PC-3 (cell line): ENCODE measurements around the gene ZNF689. TPM values are rescaled to one million over a fixed set of nuclear protein-coding genes. Genes with fewer than 3 reads are reported as not detected.

Experiments
- ATAC-seq: fragments of 200-7000 bp; cut with Tn5 transposase; 2 replicates; pipeline ENCODE4 v1.9.1; 2020; ENCODE audit warnings: mild to moderate bottlenecking, moderate library complexity
- BruUV-seq: library from RNA; stranded (reverse); fragments of 400-500 nt; replicated peaks from 2 replicates; lab custom pipeline; 2021; lab: Mats Ljungman, UMichigan
- CTCF ChIA-PET: fragments of 300-600 bp; sonication (Branson Sonifier 250); formaldehyde crosslinking; loops from one replicate; lab custom pipeline; 2022; ENCODE audit warnings: antibody characterized with exemption; lab: Charles Lee
- POLR2A ChIA-PET: fragments of 300-600 bp; sonication (Branson Sonifier 250); formaldehyde crosslinking; loops from one replicate; lab custom pipeline; 2022; ENCODE audit warnings: antibody characterized with exemption; ENCODE audit not compliant: unreplicated experiment; lab: Charles Lee
- DNase-seq: peaks from one replicate; pipeline ENCODE4 v3.0.0-alpha.2; 2015
- H2AFZ ChIP-seq: fragments of 300-600 bp; sonication (generic); 2 replicates; pipeline ENCODE4 v1.6.0; 2016; ENCODE audit warnings: antibody characterized with exemption, low read length
- H3F3A ChIP-seq: fragments of 300-600 bp; sonication (generic); one replicate; pipeline ENCODE4 v1.6.0; 2017; ENCODE audit warnings: antibody characterized with exemption, low read length, control low read depth, mild to moderate bottlenecking; ENCODE audit not compliant: unreplicated experiment
- H3K27ac ChIP-seq: fragments of 300-600 bp; sonication (generic); 2 replicates; pipeline ENCODE4 v1.5.1; 2016; ENCODE audit warnings: mild to moderate bottlenecking, low read length
- H3K27me3 ChIP-seq: fragments of 300-600 bp; sonication (generic); 2 replicates; pipeline ENCODE4 v1.6.1; 2016; ENCODE audit warnings: low read length, mixed read lengths
- H3K36me3 ChIP-seq: fragments of 300-600 bp; sonication (generic); 2 replicates; pipeline ENCODE4 v1.6.1; 2016; ENCODE audit warnings: low read depth, mixed run types, low read length, mixed read lengths
- H3K4me1 ChIP-seq: fragments of 300-600 bp; sonication (generic); 2 replicates; pipeline ENCODE4 v1.5.1; 2016; ENCODE audit warnings: low read length; ENCODE audit not compliant: insufficient read depth
- H3K4me2 ChIP-seq: fragments of 300-600 bp; sonication (generic); 2 replicates; pipeline ENCODE4 v1.6.0; 2016; ENCODE audit warnings: low read length
- H3K4me3 ChIP-seq: fragments of 300-600 bp; sonication (generic); 2 replicates; pipeline ENCODE4 v1.5.1; 2016; ENCODE audit warnings: mild to moderate bottlenecking, low read length, mixed read lengths
- H3K79me2 ChIP-seq: fragments of 300-600 bp; sonication (generic); 2 replicates; pipeline ENCODE4 v1.6.1; 2017; ENCODE audit warnings: low read length, mixed read lengths
- H3K9ac ChIP-seq: fragments of 300-600 bp; sonication (generic); 2 replicates; pipeline ENCODE4 v1.6.0; 2016; ENCODE audit warnings: mild to moderate bottlenecking, low read length
- H3K9me2 ChIP-seq: fragments of 300-600 bp; sonication (generic); replicated peaks from 2 replicates; pipeline ENCODE4 v1.6.1; 2016; ENCODE audit warnings: mixed run types, low read length, mixed read lengths
- H3K9me3 ChIP-seq: fragments of 300-600 bp; sonication (generic); 2 replicates; pipeline ENCODE4 v1.6.1; 2016; ENCODE audit warnings: low read length, mixed read lengths
- H4K20me1 ChIP-seq: fragments of 300-600 bp; sonication (generic); 2 replicates; pipeline ENCODE4 v1.6.1; 2016; ENCODE audit warnings: low read length, mixed read lengths
- EZH2 ChIP-seq: fragments of 300-600 bp; sonication (generic); IDR thresholded peaks from one replicate; pipeline ENCODE4 v1.6.1; 2017; ENCODE audit warnings: antibody characterized with exemption, mild to moderate bottlenecking, low read length; ENCODE audit not compliant: unreplicated experiment
- EZH2phosphoT487 ChIP-seq: fragments of 300-600 bp; sonication (generic); IDR thresholded peaks from 2 replicates; pipeline ENCODE4 v1.6.1; 2018; ENCODE audit warnings: mild to moderate bottlenecking, antibody characterized with exemption, low read length, borderline replicate concordance
- intact Hi-C: fragments of 100-400 bp; cut with micrococcal nuclease; formaldehyde crosslinking; loops from 2 replicates; pipeline ENCODE4 v1.9.0; 2023
- total RNA-seq: library from RNA; depleted of rRNA; stranded (reverse); fragments of >200 nt; gene quantifications from 2 replicates; pipeline ENCODE4 v1.2.3, GENCODE V29; 2014
- TF ChIP-seq, protein P1 (sequence below): fragments of 300-600 bp; sonication (generic); conservative IDR thresholded peaks from 2 replicates; pipeline ENCODE4 v1.5.1; 2017; ENCODE audit warnings: antibody characterized with exemption, low read depth, mild to moderate bottlenecking, low read length

ZNF689 gene
- total RNA-seq, 1 experiment from 2014 or later: 6.0 TPM

GRCh38 chr16:30628628-30629540 is 18.7 kb upstream of the ZNF689 start:
- intact Hi-C loops: loop anchor here (2.0 kb wide), 1 partner anchor 18 kb away; the partner anchor contains the start of gene ZNF689
- no peak overlapping the region for H3K4me3 ChIP-seq
- H2AFZ ChIP-seq: peak overlapping the region; percentile 71
- no peak for TF ChIP-seq EZH2phosphoT487
- TF ChIP-seq, protein P1, sequence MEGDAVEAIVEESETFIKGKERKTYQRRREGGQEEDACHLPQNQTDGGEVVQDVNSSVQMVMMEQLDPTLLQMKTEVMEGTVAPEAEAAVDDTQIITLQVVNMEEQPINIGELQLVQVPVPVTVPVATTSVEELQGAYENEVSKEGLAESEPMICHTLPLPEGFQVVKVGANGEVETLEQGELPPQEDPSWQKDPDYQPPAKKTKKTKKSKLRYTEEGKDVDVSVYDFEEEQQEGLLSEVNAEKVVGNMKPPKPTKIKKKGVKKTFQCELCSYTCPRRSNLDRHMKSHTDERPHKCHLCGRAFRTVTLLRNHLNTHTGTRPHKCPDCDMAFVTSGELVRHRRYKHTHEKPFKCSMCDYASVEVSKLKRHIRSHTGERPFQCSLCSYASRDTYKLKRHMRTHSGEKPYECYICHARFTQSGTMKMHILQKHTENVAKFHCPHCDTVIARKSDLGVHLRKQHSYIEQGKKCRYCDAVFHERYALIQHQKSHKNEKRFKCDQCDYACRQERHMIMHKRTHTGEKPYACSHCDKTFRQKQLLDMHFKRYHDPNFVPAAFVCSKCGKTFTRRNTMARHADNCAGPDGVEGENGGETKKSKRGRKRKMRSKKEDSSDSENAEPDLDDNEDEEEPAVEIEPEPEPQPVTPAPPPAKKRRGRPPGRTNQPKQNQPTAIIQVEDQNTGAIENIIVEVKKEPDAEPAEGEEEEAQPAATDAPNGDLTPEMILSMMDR: peak; percentile 88
- no peaks in the 10 kb centered on the region for H3K9me3 ChIP-seq
- no peak overlapping the region for H3K27ac ChIP-seq
- no peak overlapping the region for H3K9ac ChIP-seq
- peak overlapping the region; percentile 53; the same call in 1 of the 2 replicates for H3K4me2 ChIP-seq
- ChIA-PET CTCF (interaction anchor here (1.3 kb wide), 1 partner anchor 199 kb away, joined by 4 read pairs; the partner anchor contains the start of gene DCTPP1), POLR2A (no interaction called here)
- DNase-seq: peak; percentile 84
- no peaks in the 10 kb centered on the region for H3F3A ChIP-seq
- H3K79me2 ChIP-seq: no peaks in the 10 kb centered on the region
- ATAC-seq: peak; percentile 88
- no peaks in the 10 kb centered on the region for H4K20me1 ChIP-seq
- no peaks in the 10 kb centered on the region for H3K9me2 ChIP-seq
- H3K36me3 ChIP-seq: no peaks in the 10 kb centered on the region
- peaks cover 3% of the 10 kb centered on the region; the same call in 1 of the 2 replicates for H3K4me1 ChIP-seq
- H3K27me3 ChIP-seq: no peaks in the 10 kb centered on the region
- BruUV-seq: no TSS peak

DNA sequence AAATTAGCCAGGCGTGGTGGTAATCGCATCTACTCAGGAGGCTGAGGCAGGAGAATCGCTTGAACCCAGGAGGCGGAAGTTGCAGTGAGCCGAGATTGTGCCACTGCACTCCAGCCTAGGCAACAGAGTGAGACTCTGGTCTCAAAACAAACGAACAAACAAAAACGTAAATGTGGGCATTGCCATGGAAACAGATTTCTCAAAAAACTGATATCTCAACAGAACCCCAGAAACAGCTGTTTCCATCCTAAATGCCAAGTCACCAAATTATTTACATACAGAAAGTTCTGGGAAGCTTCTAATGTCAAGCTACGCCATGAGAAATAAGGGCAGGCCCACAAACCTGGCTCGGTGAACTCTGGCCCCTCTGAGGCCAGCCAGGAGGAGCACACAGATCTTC is 16.0 kb upstream of the ZNF689 start:
- CTCF ChIA-PET: no interaction called here
- TF ChIP-seq EZH2phosphoT487 (no peak), EZH2 (no peak)
- TF ChIP-seq, protein P1: no peak
- Histone ChIP-seq H3K4me2 (no peak overlapping the region), H2AFZ (no peak overlapping the region), H3K27ac (no peak overlapping the region), H3K4me3 (no peak overlapping the region), H3K9me3 (no peaks in the 10 kb centered on the region), H3K9ac (no peak overlapping the region), H3K79me2 (no peaks in the 10 kb centered on the region), H3K36me3 (no peaks in the 10 kb centered on the region), H3K9me2 (no peaks in the 10 kb centered on the region), H3K27me3 (no peaks in the 10 kb centered on the region), H3K4me1 (peaks cover 16% of the 10 kb centered on the region), H4K20me1 (no peaks in the 10 kb centered on the region), H3F3A (no peaks in the 10 kb centered on the region)
- DNase-seq: no peak
- BruUV-seq: no TSS peak
- intact Hi-C loops: no loop called here
- no peak for ATAC-seq
- POLR2A ChIA-PET: no interaction called here
